IPS-15b (cell line): ENCODE measurements around the gene MAPKAPK3.

ENCODE experiments used
- H3K27me3 ChIP-seq: one replicate; pipeline ENCODE4 v1.6.1; 2013; ENCODE audit warnings: low read length; ENCODE audit not compliant: control insufficient read depth, insufficient read depth
- H3K36me3 ChIP-seq: one replicate; pipeline ENCODE4 v1.6.1; 2013; ENCODE audit warnings: low read length; ENCODE audit not compliant: control insufficient read depth, insufficient read depth
- H3K4me1 ChIP-seq: one replicate; pipeline ENCODE4 v1.6.1; 2013; ENCODE audit warnings: mild to moderate bottlenecking, low read length; ENCODE audit not compliant: control insufficient read depth, insufficient read depth
- H3K4me3 ChIP-seq: one replicate; pipeline ENCODE4 v1.5.1; 2013; ENCODE audit warnings: low read depth, low read length
- H3K9ac ChIP-seq: one replicate; pipeline ENCODE4 v1.6.1; 2013; ENCODE audit warnings: low read depth, mild to moderate bottlenecking, low read length
- H3K9me3 ChIP-seq: one replicate; pipeline ENCODE4 v1.6.1; 2013; ENCODE audit warnings: mild to moderate bottlenecking, low read length; ENCODE audit not compliant: control insufficient read depth, insufficient read depth

MAPKAPK3 gene

DNA sequence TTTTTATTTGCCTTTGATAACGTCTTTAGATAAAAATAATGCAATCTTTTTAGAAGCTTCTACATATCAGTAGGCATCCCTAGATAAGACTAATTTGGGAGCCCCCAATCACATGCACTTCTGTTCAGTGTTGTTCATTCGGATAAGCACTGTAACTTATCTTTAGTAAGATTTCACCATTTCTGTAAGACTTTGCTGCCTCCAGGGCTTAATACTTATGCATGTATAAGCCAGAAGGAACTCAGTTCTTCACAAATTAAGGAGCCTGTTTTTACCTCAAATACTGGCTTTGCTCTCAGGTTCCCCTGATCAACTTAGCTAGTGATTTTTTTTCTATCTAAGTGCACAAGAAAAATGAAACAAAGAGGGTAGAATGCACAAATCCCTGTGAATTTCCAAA is 78.1 kb downstream of the MAPKAPK3 start:
- Histone ChIP-seq H3K9me3 (no peaks in the 10 kb centered on the region), H3K9ac (no peak overlapping the region), H3K36me3 (no peaks in the 10 kb centered on the region), H3K4me3 (no peak overlapping the region), H3K4me1 (no peaks in the 10 kb centered on the region), H3K27me3 (no peaks in the 10 kb centered on the region)

DNA sequence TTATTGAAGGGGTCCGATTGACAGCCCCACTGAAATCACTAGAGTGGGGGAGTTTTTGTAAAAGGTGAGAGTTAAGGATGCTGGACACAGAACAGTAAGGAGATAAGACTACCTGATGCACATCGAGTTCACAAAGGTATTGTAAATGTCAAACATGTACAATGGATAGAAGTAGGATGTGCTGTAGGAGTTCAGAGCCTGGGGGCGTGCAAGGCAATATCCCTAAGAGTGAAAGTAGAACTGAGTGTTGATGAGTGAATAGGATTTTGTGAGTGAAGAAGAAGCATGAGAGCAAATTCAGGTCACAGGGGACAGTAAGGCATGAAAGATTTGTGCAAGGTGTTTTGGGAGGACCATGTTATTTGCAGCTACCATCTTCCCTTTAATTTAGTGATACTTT is 79.3 kb downstream of the MAPKAPK3 start:
- Histone ChIP-seq H3K4me3 (no peak overlapping the region), H3K36me3 (no peaks in the 10 kb centered on the region)

DNA sequence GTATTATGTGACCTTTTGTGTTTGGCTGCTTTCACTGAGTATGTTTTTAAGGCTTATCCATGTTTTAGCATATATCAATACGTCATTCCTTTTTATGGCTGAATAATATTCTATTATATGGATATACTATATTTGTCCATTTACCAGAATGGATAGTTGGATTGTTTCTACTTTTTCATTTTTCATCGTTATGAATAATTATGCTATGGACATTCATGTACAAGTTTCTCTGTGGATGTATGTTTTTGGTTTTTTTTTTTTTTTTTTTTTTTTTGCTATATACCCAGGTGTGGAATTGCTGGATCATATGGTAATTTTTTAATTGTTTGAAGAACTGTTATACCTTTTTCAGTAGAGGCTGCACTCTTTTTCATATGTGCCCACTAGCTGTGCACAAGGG is 81.3 kb downstream of the MAPKAPK3 start:
- no peaks in the 10 kb centered on the region for H3K36me3 ChIP-seq
- no peak overlapping the region for H3K9ac ChIP-seq
- H3K4me1 ChIP-seq: no peaks in the 10 kb centered on the region
- no peaks in the 10 kb centered on the region for H3K9me3 ChIP-seq
- no peak overlapping the region for H3K4me3 ChIP-seq
- H3K27me3 ChIP-seq: no peaks in the 10 kb centered on the region

More for the DNA sequence above, 79.3 kb downstream of the MAPKAPK3 start:
- Histone ChIP-seq H3K27me3 (no peaks in the 10 kb centered on the region), H3K9ac (no peak overlapping the region), H3K4me1 (no peaks in the 10 kb centered on the region), H3K9me3 (no peaks in the 10 kb centered on the region)
